Amygdala (tissue), 56 donors: Measurements from ENCODE around the gene TARS3.
"Not testable (repeated sequence)": the region's sequence is repeated elsewhere in the genome, so short reads cannot be mapped to it uniquely, and the experiment has no call there.

ENCODE experiments used
- DNase-seq, 56 donors: peaks; one replicate each; lab custom pipeline; 2025; lab: John Stamatoyannopoulos, UW

TARS3 gene

DNA sequence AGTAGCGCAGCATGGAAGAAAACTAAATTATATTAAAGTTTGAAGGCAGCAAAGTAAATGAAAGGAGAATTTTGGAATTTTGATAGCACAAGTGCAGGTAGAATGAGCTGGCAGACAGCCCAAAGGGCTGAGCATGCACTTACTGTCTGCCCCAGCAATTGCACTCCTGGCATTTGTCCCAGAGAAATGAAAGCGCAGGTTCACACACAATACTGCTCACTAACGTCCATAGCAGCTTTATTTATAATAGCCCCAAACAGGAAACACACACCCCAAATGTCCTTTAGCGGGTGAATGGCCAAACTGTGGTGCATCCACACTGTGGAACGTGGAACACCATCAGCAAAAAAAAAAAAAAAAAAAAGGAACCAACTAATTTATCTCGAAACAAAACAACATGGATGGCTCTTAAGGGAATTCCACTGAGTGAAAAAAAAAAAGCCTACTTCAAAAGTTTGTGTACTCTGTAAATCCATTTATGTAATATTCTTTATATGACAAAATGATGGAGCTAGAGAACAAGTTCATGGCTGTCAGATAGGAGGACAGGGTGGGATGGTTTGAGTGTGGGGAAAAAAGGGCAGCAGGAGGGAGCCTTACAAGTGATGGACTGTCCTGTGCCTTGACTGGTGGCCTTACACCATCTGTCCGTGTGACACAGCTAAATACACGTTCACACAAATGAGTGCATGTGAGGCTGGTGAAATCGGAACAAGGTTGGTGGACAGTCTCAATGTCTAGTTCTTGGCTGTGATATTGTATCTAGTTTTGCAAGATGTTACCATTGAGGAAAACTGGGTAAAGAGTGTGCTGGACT, 66.1 kb downstream of the TARS3 start:
- peak in 2 of 56 donors; percentile 14 for DNase-seq

DNA sequence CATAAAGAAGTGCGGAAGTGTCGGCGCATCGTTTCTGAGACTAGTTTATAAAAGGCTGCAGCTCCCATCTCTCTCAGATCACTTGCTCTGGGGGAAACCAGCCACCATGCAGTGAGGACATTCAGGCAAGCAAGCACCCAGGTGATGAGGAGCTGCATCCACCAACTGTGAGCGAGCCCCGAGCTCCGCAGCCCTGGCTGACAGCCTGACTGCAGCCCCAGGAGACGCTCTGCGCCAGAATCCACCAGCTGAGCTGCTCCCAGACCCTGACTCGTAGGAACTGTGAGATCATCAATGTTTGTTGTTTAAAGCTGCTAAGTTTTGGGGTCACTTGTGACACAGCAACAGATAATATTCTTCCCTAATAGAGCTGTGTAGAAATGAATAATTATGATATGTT, 67.1 kb downstream of the TARS3 start:
- no peak for DNase-seq

DNA sequence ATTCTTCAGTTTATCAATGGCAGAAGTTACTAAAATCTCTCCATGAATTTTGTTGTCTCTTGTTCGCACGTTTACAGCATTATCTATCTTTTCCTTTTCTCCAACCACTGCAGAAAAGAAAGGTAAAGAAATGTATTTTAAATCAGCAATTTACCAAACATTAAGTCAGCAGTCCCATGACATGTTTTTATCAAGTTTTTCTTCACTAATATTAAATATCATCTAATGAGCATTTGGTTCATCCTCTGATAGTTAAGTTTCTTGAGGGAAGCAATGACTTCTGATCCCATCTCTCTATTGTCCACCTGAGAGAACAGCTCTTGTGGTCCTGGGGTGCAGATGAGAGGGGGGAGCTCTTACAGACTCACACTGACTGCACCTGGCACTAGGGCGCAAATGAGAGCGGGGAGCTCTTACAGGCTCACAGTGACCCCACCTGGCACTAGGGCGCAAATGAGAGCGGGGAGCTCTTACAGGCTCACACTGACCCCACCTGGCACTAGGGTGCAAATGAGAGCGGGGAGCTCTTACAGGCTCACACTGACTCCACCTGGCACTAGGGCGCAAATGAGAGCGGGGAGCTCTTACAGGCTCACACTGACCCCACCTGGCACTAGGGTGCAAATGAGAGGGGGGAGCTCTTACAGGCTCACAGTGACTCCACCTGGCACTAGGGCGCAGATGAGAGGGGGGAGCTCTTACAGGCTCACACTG, 69.5 kb downstream of the TARS3 start:
- not testable (repeated sequence) for DNase-seq

DNA sequence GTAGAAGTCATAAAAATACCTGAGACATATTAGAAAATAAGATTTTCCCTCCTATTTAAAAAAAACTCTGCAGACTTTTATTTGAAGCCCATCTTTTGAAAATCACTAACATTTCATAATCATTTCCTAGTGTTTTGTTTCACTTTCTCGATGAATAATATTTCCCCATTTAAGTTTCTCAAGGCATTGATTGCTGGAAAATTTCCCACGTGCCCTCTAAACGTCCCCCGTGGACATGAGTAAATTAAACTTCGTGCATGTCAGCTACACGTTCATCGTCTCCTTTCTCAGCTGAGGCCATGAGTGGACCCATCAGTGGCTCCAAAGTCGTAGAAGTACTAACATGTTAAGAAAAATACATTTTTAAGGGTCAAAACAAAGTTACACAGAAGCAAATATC, 70.1 kb downstream of the TARS3 start:
- DNase-seq = no peak

DNA sequence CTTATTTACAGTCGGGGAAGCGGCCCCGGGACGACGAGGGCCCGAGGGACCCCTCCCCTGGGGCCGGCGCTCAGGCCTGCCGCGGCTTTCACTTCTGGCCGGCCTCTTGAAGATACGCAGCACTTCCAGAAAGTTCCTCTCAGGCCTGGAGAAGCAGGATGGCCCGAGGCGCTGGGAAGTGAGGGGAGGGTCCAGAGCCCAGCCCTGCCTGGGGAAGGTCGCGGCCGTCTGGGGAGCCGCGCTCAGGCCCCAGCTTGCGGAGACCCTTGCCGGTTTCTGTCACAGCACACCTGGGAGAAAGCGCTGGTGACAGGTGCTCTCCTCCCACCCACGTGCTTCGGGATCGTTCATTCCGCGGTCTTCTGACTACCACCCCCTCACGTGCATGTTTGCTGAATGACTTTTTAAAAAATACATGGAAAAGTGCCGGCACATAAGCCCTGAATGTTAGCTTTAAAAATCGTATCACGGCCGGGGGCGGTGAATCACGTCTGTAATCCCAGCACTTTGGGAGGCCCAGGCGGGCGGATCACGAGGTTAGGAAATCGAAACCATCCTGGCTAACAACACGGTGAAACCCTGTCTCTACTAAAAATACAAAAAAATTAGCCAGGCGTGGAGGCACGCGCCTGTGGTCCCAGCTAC, 71.4 kb downstream of the TARS3 start:
- peak in 3 of 56 donors; percentile 38 to 79 (median 64) for DNase-seq

DNA sequence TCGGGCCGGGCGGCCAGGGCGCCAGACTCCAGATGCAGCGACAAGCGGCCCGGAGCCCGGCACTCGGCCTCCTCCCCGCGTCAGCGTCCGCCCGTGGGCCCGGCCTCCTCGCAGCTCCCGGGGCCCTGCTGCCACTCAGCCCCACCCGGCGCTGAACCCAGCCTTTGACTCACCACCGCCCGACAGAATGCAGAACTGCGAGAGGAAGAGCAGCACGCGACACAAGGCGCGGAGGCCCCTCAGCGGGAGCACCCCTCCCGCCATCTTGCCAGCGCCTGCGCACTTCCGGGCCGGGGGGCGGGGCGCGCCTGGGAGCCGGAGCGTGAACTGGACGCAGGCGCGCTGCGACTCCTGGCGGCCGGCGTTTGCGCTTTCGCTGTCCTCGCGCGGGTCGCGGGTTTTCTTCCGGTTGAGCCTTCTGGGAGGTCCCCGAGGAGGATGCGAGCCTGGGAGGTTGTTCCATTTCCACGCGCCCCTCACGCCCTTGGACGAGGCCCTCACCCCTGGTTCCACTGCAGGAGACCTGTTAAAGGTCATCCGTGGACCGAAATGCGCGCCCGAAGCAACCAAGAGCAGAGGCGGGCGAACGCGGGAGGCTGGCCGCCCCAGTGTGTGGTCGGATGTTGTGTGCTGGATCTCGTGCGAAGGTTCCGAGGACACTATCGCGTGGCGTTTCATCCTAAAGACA, 72.0 kb downstream of the TARS3 start, which contains the start of gene TM2D3:
TSS of gene TM2D3 (minus strand) at position 284 of the 688 bp plus-strand sequence. CDS start at position 264, 20 bp downstream.
- peak; percentile 20 to 94 (median 82) for DNase-seq

DNA sequence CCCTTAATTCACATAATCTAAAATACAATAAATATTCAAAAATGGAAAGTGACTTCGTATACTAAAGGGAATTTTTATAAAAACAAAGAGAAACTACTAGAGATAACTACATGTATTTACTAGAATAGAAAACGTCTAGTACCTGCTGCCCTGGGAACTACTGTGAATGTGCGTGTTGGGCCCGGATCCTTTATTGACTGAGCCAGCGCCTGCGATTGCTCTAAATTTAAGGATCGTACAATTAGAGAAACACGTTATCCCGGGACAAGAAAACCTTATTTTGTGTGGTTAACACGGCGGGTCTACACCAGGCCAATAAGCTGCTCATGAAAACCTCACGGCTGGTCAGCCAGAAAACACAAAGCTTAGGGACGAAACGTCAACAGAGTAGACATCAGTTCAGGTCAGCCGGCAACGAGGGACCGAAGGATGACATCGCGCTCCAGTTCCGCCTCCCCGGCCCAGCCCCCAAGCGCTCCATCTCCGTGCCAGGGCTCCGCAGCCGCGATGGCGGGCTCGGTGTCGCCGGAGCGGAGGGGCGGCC, 72.6 kb downstream of the TARS3 start:
- peak in 12 of 56 donors; percentile 50 to 71 (median 58) for DNase-seq

DNA sequence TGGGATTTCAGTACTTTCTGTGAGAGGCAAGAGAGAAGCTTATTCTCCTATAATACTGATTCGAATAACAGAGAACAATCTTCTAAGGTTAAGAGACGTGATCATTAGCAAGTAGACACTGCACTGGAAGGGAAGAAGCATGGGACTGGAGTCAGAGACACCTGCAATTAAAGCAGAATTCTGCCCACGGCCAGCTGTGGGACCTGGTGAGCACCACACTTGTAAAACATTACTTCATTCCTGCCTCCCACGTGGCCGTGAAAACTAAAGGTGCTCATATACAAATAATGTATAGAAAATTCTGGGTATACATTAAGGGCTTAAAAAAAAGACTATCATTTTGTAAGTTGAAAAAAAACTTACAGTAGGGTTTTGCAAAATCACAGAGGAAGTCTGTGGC, 74.1 kb downstream of the TARS3 start:
- DNase-seq = no peak

DNA sequence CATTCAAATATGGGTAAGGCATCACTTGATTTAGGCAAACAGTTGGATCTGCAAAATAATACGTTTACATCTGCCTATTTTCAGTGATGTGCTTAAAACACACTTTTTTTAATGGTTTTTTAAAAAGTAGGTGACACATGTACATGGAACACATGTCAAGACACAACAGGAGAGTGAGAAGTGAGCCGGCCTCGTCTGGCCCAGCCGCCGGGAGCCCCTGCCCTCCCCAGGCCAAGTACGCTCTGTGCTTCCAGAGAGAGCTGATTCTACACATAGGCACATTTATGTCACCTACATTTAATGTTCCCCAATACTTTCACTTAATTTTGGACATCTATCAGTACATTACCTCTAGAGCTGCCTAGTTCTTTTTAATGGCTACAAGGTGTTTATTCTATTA, 75.9 kb downstream of the TARS3 start:
- DNase-seq = no peak

DNA sequence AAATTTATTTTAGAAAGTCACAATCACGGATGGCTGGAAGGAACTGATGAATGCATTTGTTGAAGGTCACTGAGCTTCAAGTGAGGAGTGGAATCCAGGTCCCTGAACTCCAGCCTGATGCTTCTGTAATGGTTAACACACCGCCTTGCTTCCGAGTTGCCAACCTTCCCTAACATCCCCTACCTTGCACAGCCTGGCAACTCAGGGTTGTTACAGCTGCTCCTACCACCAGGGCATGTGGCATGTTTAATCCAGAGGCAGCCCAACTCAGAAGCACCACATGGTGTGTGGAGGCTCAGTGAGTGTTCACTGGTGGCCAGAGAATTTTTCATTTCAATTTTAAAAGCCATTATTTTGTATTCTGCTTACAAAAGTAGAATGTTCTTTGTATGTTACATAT, 77.0 kb downstream of the TARS3 start:
- DNase-seq = no peak

DNA sequence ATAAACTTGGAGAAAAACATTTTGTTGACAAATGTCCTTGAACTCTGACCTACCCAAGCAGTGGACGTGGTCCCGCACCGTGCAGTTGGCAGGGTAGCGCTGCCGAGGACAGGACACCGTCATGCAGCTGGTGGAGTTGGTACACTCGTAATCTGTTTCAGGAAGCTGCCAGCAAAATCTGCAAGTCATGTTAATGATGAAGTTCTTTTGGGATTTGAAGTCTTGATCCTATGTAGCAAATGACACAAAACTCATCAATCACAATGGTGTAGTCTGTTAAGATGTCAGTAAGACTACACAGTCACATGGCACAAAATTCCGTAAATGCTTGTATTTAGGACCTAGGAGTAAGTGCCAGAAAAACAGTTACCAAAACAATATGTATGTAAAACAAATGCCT, 77.6 kb downstream of the TARS3 start:
- DNase-seq = no peak

DNA sequence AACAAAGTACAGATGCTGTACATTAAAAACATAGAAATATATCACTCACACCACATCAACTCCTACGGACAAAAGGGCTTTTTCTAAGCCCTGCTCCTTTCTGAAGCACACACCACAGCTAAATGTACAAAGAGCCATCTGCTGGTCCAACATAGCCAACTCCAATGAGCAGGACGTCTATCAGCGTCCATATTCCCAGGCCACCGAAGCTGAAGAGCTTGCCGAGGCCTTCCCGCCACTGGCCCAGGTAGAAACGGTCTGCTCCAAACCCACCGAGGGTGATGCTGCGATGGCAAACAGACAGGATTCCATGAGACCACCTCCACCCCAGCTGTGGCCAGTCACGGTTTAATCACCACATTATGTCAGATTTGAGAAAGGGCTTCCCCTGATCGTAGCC, 81.9 kb downstream of the TARS3 start:
- peak in 22 of 56 donors; percentile 6 to 57 (median 26) for DNase-seq

DNA sequence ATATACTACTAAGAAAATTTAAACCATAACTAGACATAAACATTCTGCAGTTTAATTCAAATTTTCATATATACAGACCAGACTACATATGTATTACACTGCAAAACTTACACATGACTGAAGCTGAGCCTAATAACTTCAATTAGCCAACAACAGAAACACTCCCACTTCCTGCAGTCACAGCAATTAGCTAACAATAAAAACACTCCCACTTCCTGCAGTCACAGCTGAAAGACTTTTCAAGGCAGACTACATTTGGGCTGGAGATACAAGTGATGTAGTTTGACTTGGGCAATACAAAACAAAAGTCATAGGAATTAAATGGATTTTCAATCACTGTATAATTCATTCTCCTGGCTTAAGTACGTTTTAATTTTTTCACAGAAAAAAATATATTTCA, 82.4 kb downstream of the TARS3 start:
- DNase-seq = no peak

DNA sequence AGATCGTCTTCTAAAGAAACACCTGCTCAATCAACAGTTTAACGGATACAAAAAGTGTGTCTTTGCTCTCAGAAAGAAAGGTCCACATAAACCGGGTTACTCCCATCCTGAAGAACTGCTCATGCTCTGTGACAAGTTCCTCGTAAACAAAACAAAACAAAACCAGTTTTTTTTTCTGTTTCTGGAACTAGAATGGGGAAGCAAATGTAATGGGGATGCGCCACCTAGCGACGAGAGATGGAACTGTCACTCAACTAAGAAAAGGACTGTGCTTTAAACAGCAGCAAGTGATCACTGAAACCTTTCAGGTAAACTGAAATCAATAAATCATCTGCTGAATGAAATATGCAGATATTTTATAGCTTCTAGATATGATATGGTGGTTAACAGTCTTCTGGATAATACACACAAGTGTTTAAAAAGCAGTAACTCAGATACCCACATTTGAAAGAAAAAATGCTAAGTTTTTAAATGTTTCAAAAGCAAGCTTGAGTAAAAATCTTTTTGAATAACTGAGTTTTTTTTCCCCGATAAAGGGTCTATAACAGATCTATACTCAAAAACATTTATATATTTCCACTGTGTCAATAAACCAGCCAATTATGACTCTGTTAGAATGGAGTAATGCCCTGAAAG, 83.0 kb downstream of the TARS3 start:
- DNase-seq = peak in 47 of 56 donors; percentile 5 to 91 (median 45)

DNA sequence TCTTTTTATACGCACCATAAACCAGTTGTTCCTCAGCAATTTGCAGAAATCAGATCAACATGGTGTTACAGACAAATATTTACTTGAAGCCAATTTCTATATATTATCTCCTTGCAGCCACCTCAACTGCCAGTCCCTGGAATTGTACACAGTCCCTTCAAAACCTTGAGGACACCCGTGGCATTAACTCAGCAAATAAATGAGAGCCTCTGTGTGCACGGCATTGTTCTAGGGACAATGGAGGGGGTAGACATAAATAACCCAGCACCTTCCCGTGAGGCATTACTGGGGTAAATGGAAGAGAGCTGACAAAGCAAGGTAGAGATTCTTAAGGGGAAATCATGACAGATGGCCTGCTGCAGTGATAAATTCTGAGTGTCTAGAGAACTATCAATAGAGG, 84.6 kb downstream of the TARS3 start:
- no peak for DNase-seq

DNA sequence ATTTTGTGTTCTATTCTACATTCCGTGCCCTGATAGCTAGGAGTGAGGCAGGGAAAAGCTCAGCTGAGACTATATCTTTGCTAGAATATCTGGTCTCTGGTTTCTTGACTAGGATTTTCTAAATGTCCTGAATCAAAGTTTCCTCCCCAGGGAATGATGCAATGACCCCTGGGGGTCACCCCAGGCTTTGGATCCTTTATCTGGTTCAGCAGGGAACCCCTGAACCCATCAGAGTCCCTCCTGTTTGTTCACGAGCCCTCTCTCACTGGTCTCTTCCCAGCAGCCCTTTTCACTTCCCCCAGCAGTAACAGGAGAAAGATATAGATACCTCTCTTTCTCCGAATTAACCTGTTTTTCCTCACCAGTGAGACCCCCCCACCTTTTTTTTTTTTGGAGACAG, 86.4 kb downstream of the TARS3 start:
- no peak for DNase-seq

DNA sequence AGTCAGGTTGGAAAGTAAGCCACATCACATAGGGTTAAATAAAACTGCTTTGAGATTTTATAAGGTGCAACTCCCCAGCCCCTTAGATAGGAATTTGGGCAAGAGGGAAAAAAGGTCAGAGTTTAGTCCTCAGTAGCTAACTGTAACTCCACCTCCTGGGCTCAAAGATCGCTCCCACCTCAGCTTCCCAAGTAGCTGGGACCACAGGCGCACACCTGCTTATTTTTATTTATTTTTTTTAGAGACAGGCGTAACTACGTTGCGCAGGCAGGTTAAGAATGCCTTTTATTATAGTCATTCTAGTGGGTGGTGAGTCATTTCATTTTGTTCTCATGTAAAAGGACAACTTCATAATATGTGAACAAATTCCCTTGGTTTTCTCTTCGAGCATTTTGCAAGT, 86.8 kb downstream of the TARS3 start:
- no peak for DNase-seq

DNA sequence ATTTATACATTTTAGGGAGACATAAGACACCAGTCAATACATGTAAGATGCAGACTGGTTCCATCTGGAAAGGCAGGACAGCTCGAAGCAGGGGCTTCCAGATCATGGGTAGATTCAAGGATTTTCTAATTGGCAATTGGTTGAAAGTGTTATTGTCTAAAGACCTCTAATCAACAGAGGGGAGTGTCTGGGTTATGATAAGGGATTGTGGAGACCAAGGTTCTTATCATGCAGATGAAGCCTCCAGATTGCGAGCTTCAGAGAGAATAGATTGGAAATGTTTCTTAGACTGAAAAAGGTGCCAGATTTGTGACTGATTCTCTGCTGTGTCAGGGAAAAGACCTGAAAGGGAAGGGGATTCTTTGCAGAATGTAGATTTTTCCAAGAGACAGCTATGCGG, 87.2 kb downstream of the TARS3 start:
- no peak for DNase-seq

DNA sequence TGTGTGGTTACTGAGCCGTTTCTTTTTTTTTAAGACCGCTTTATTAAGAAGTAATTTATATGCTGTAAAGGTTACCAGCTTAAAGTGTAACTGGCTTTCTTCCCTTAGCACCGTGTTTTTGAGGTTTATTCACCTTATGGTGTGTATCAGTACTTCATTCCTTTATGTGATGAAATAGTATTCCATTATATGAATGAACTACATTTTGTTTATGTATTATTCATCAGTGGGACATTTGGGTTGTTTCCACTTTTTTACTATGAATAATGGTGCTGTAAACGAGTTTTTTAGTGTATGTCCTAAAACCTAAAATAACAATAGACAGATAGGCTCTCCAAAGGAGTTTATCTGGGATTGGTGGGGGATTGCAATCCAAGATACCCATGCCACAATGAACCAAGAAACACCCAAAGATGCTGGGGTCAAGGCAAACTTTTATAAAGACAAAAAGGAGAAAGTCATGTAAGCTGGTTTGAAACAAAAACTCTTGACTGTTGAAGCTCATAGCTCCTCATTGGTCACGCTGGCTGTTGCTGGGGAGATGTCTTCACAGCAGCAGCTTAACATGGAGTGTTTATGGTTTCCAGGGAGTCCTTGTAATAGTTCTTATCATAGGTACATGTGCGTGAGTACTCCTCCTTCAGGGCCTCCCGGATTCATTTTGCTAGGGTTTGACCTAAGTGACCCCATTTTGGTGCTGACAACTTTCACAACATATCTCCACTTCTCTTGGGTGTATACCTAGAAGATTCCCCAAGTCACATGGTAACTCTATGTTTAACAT, 88.1 kb downstream of the TARS3 start:
- DNase-seq = no peak
